Measurements from ENCODE around the gene NUP153. TPM values are rescaled to one million over a fixed set of nuclear protein-coding genes. Genes with fewer than 3 reads are reported as not detected.

NUP153 gene
- total RNA-seq, 2 experiments from 2014 or later, result 72.5 to 88.0 TPM

DNA sequence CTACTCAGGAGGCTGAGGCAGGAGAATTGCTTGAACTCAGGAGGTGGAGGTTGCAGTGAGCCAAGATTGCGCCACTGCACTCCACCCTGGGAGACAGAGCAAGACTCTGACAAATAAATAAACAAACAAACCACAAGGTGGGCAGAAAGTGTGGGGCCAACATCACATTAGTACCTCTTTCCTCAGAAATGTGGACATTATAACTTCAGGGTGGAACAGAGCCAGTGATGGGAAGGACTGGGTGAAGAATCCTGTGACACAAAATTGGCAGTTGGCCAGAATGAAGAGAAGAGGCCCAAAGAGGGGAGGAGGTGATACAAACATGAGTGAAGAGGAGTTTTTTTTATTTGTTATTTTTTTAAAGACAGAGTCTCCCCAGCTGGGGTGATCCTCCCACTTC is 50.6 kb downstream of the NUP153 start:
- H3K4me1 ChIP-seq (ENCODE audit: insufficient read depth, low read length, poor library complexity, severe bottlenecking), result no peaks in the 10 kb centered on the region
- H4K20me1 ChIP-seq (ENCODE audit: insufficient read depth, low read length), result peaks cover 22% of the 10 kb centered on the region
- no TSS peak for BruUV-seq (replicated peaks)
- ChIA-PET CTCF (ENCODE audit: unreplicated experiment) (no interaction called here), POLR2A (interaction anchor here (1.6 to 1.9 kb wide), 2 partner anchors 12 to 47 kb away, joined by 5 to 6 read pairs; no protein-coding TSS in a partner anchor)
- H3K79me2 ChIP-seq (ENCODE audit: insufficient read depth, low read depth, low read length), result peaks cover 59% of the 10 kb centered on the region; the same call in 1 of the 2 replicates
- no peaks in the 10 kb centered on the region for H3K9me3 ChIP-seq (ENCODE audit: low read length)
- no peaks in the 10 kb centered on the region for H3K9me2 ChIP-seq (ENCODE audit: insufficient read depth, low read length)
- intact Hi-C loops (cut with micrococcal nuclease; ENCODE audit: unreplicated experiment), result no loop called here
- H3K36me3 ChIP-seq (ENCODE audit: insufficient read depth, low read length), result peaks cover 97% of the 10 kb centered on the region
- no peak overlapping the region for H3K4me3 ChIP-seq (ENCODE audit: low read depth, low read length, poor library complexity, severe bottlenecking)
- no peak for DNase-seq (ENCODE audit: low spot score)
- TF ChIP-seq, protein P1, sequence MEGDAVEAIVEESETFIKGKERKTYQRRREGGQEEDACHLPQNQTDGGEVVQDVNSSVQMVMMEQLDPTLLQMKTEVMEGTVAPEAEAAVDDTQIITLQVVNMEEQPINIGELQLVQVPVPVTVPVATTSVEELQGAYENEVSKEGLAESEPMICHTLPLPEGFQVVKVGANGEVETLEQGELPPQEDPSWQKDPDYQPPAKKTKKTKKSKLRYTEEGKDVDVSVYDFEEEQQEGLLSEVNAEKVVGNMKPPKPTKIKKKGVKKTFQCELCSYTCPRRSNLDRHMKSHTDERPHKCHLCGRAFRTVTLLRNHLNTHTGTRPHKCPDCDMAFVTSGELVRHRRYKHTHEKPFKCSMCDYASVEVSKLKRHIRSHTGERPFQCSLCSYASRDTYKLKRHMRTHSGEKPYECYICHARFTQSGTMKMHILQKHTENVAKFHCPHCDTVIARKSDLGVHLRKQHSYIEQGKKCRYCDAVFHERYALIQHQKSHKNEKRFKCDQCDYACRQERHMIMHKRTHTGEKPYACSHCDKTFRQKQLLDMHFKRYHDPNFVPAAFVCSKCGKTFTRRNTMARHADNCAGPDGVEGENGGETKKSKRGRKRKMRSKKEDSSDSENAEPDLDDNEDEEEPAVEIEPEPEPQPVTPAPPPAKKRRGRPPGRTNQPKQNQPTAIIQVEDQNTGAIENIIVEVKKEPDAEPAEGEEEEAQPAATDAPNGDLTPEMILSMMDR (conservative IDR thresholded peaks at IDR 0.05; ENCODE audit: low read length), result no peak
- no peak for TF ChIP-seq EZH2phosphoT487 (IDR thresholded peaks at IDR 0.05; ENCODE audit: borderline replicate concordance, low read depth, low read length)
- H3K4me2 ChIP-seq (ENCODE audit: low read length), result no peak overlapping the region
- no peak overlapping the region for H2AFZ ChIP-seq (ENCODE audit: low read length)
- no peak overlapping the region for H3K27ac ChIP-seq (ENCODE audit: low read depth, low read length, poor library complexity, severe bottlenecking)

DNA sequence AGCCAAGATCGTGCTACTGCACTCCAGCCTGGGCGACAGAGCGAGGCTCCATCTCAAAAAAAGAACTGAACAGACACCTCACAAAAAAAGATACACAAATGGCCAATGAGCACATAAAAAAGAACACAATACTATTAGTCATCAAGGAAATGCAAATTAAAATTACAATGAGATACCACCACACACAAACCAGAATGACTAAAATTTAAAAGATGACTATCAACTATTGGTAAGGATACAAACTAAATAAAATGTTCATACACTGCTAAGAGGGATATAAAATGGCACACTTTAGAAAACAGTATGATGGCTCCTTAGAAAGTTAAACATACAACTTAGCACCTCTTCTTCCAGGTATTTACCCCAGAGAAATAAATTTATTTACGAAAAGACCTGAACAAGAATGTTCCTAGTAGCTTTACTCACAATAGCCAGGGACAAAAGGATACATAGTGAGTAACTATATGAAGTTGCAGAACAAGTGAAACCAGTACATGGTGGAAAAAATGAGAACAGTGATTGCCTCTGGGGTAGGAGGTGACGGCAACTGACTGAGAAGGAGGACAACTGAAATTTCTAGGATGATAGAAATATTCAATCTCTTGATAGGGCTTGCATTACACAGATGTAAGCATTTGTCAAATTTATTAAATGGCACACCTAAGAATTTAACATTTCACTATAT is 53.4 kb downstream of the NUP153 start:
- Histone ChIP-seq H3K4me3 (ENCODE audit: low read depth, low read length, poor library complexity, severe bottlenecking) (no peak overlapping the region), H3K27ac (ENCODE audit: low read depth, low read length, poor library complexity, severe bottlenecking) (no peak overlapping the region), H3K9me3 (ENCODE audit: low read length) (no peaks in the 10 kb centered on the region), H3K79me2 (ENCODE audit: insufficient read depth, low read depth, low read length) (peaks cover 60% of the 10 kb centered on the region; the same call in 1 of the 2 replicates), H4K20me1 (ENCODE audit: insufficient read depth, low read length) (peaks cover 13% of the 10 kb centered on the region; the same call in 1 of the 2 replicates), H3K4me1 (ENCODE audit: insufficient read depth, low read length, poor library complexity, severe bottlenecking) (no peaks in the 10 kb centered on the region), H3K9me2 (ENCODE audit: insufficient read depth, low read length) (no peaks in the 10 kb centered on the region), H3K4me2 (ENCODE audit: low read length) (no peak overlapping the region), H2AFZ (ENCODE audit: low read length) (no peak overlapping the region), H3K36me3 (ENCODE audit: insufficient read depth, low read length) (peaks cover 97% of the 10 kb centered on the region)
- no peak for DNase-seq (ENCODE audit: low spot score)
- TF ChIP-seq EZH2phosphoT487 (IDR thresholded peaks at IDR 0.05; ENCODE audit: borderline replicate concordance, low read depth, low read length), result no peak
- TF ChIP-seq, protein P1 (conservative IDR thresholded peaks at IDR 0.05; ENCODE audit: low read length), result no peak
- intact Hi-C loops (cut with micrococcal nuclease; ENCODE audit: unreplicated experiment), result no loop called here
- CTCF ChIA-PET (ENCODE audit: unreplicated experiment), result no interaction called here
- POLR2A ChIA-PET, result no interaction called here
- BruUV-seq (replicated peaks), result TSS peak; percentile 1

DNA sequence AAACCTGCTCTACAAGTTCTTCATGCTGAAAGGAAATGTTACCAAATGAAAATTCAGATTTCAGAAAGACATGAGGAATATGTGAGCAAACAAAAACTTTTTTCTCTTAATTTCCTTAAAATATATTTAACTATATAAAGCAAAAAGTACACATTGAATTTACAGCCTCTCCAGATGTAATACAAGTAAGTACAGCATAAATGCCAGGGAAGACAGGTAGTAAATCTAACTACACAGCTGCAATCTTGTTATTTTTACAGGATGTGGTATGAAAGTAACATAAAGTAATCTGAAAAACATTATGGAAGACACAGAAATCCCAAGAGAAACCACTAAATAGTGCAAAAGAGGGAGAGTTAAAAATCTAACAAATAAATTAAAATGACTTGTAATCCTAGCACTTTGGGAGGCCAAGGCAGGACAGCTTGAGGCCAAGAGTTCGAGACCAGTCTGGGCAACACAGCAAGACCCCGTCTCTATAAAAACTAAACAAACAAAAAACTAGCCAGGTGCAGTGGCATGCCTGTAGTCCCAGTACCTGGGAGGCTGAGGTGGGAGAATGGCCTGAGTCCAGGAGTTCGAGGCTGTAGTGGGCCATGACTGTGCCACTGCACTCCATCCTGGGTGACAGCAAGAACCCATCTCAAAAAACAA is 55.9 kb downstream of the NUP153 start:
- H4K20me1 ChIP-seq (ENCODE audit: insufficient read depth, low read length), result peaks cover 7% of the 10 kb centered on the region; the same call in 1 of the 2 replicates
- no peak for TF ChIP-seq EZH2phosphoT487 (IDR thresholded peaks at IDR 0.05; ENCODE audit: borderline replicate concordance, low read depth, low read length)
- TF ChIP-seq, protein P1 (conservative IDR thresholded peaks at IDR 0.05; ENCODE audit: low read length), result no peak
- H3K9me3 ChIP-seq (ENCODE audit: low read length), result no peaks in the 10 kb centered on the region
- H3K36me3 ChIP-seq (ENCODE audit: insufficient read depth, low read length), result peaks cover 99% of the 10 kb centered on the region
- H3K27ac ChIP-seq (ENCODE audit: low read depth, low read length, poor library complexity, severe bottlenecking), result no peak overlapping the region
- no peak overlapping the region for H2AFZ ChIP-seq (ENCODE audit: low read length)
- no peak overlapping the region for H3K4me3 ChIP-seq (ENCODE audit: low read depth, low read length, poor library complexity, severe bottlenecking)
- BruUV-seq (replicated peaks), result no TSS peak
- H3K4me1 ChIP-seq (ENCODE audit: insufficient read depth, low read length, poor library complexity, severe bottlenecking), result no peaks in the 10 kb centered on the region
- intact Hi-C loops (cut with micrococcal nuclease; ENCODE audit: unreplicated experiment), result no loop called here
- DNase-seq (ENCODE audit: low spot score), result no peak
- no peaks in the 10 kb centered on the region for H3K9me2 ChIP-seq (ENCODE audit: insufficient read depth, low read length)
- no peak overlapping the region for H3K4me2 ChIP-seq (ENCODE audit: low read length)
- peaks cover 37% of the 10 kb centered on the region; the same call in 1 of the 2 replicates for H3K79me2 ChIP-seq (ENCODE audit: insufficient read depth, low read depth, low read length)
- CTCF ChIA-PET (ENCODE audit: unreplicated experiment), result no interaction called here
- POLR2A ChIA-PET, result interaction anchor here (0.6 to 1.4 kb wide), 5 partner anchors 20 to 72 kb away, joined by 3 to 7 read pairs (median 3); no protein-coding TSS in a partner anchor

Measured in OCI-LY7 (cell line).